WTC11 (cell line): ENCODE data around the gene GALNTL6.

Source experiments
- ELF4 ChIP-seq: sonication (generic); formaldehyde crosslinking; IDR thresholded peaks from 2 replicates; pipeline ENCODE4 v1.8.1; 2022; ENCODE audit warnings: low read depth, mild to moderate bottlenecking, moderate library complexity, missing genetic modification reagents
- JUN ChIP-seq: sonication (generic); formaldehyde crosslinking; IDR thresholded peaks from 2 replicates; pipeline ENCODE4 v1.8.0; 2023; ENCODE audit warnings: mild to moderate bottlenecking, missing genetic modification reagents
- MAX ChIP-seq: sonication (generic); formaldehyde crosslinking; IDR thresholded peaks from 2 replicates; pipeline ENCODE4 v1.8.0; 2022; ENCODE audit warnings: mild to moderate bottlenecking, missing genetic modification reagents
- NFYB ChIP-seq: sonication (generic); formaldehyde crosslinking; conservative IDR thresholded peaks from 2 replicates; pipeline ENCODE4 v1.8.0; 2022; ENCODE audit warnings: low read depth, missing genetic modification reagents
- SMAD3 ChIP-seq: sonication (generic); formaldehyde crosslinking; IDR thresholded peaks from 2 replicates; pipeline ENCODE4 v1.8.0; 2022; ENCODE audit warnings: missing genetic modification reagents, mild to moderate bottlenecking, borderline replicate concordance
- SP1 ChIP-seq: sonication (generic); formaldehyde crosslinking; conservative IDR thresholded peaks from 2 replicates; pipeline ENCODE4 v1.8.1; 2022; ENCODE audit warnings: missing genetic modification reagents
- TF ChIP-seq, protein P1 (sequence below): fragments of 200-600 bp; IDR thresholded peaks from 2 replicates; pipeline ENCODE4 v1.8.0; 2022; ENCODE audit warnings: antibody characterized with exemption

DNA sequence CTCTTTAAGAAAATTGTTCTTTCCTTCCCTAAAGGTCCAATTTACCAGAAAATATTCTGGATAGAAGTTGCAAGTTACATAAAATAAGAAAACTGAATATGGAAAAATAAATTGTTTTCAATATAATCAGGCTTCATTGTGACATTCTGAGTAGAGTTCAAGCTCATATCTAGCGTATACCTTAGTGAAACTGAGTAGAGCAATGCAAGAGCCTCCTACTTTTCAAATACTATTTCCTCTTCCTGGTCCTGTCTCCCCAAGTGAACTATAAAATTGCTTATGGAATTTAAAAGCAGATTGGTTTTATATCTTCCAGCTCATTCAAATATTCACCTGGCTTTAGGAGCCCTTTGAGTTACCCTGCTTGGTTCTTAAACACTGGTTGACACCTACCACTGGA lies 1166.1 kb downstream of the GALNTL6 start:
- TF ChIP-seq JUN (CRISPR knock-in tag) (no peak), ELF4 (CRISPR knock-in tag) (no peak), SP1 (CRISPR knock-in tag) (no peak), SMAD3 (CRISPR knock-in tag) (no peak), MAX (CRISPR knock-in tag) (no peak), NFYB (CRISPR knock-in tag) (no peak)
- TF ChIP-seq, protein P1, sequence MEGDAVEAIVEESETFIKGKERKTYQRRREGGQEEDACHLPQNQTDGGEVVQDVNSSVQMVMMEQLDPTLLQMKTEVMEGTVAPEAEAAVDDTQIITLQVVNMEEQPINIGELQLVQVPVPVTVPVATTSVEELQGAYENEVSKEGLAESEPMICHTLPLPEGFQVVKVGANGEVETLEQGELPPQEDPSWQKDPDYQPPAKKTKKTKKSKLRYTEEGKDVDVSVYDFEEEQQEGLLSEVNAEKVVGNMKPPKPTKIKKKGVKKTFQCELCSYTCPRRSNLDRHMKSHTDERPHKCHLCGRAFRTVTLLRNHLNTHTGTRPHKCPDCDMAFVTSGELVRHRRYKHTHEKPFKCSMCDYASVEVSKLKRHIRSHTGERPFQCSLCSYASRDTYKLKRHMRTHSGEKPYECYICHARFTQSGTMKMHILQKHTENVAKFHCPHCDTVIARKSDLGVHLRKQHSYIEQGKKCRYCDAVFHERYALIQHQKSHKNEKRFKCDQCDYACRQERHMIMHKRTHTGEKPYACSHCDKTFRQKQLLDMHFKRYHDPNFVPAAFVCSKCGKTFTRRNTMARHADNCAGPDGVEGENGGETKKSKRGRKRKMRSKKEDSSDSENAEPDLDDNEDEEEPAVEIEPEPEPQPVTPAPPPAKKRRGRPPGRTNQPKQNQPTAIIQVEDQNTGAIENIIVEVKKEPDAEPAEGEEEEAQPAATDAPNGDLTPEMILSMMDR = no peak
